Endothelial cell of umbilical vein (primary cell): ENCODE measurements around the gene CLDN9. TPM values are rescaled to one million over a fixed set of nuclear protein-coding genes. Genes with fewer than 3 reads are reported as not detected.

Source experiments
- BruUV-seq: library from RNA; stranded (reverse); fragments of 400-500 nt; replicated peaks from 2 replicates; lab custom pipeline; 2021; lab: Mats Ljungman, UMichigan
- CTCF ChIA-PET: fragments of 300-600, 350-600 bp; sonication (Branson Sonifier 250); formaldehyde crosslinking; loops from one replicate; lab custom pipeline; 2021; ENCODE audit warnings: antibody characterized with exemption, inconsistent platforms; lab: Charles Lee
- POLR2A ChIA-PET: fragments of 300-600, 350-600 bp; sonication (Branson Sonifier 250); formaldehyde crosslinking; loops from one replicate; lab custom pipeline; 2021; ENCODE audit warnings: antibody characterized with exemption, inconsistent platforms; lab: Charles Lee
- DNase-seq: peaks from one replicate; pipeline ENCODE4 v3.0.0-alpha.2; 2011; ENCODE audit warnings: low read depth, low spot score
- FAIRE-seq: peaks from 2 replicates; lab custom pipeline; 2011; peaks lifted over from hg19 to GRCh38; lab: Jason Lieb, UNC
- H2AFZ ChIP-seq: 2 replicates; pipeline ENCODE4 v1.6.0; 2012; ENCODE audit warnings: low read depth, low read length, control low read depth, inconsistent platforms
- H3K27ac ChIP-seq: 2 replicates; pipeline ENCODE4 v1.5.1; 2011; ENCODE audit warnings: low read depth, mild to moderate bottlenecking, control low read depth, low read length, moderate library complexity; ENCODE audit not compliant: insufficient read depth
- H3K27me3 ChIP-seq, 2 experiments: 2 replicates each; pipeline versions ENCODE4 v1.6.0 to v1.6.1; 2011; ENCODE audit warnings: low read length in 2 of 2, mixed read lengths in 1 of 2; ENCODE audit not compliant: control insufficient read depth in 2 of 2, insufficient read depth in 2 of 2
- H3K36me3 ChIP-seq, 2 experiments: 2 replicates in 1 of 2; 3 replicates in 1 of 2; pipeline ENCODE4 v1.5.1; 2011; ENCODE audit warnings: low read length in 2 of 2, mild to moderate bottlenecking in 1 of 2, moderate library complexity in 1 of 2; ENCODE audit not compliant: control insufficient read depth in 2 of 2, insufficient read depth in 2 of 2; ENCODE audit errors: extremely low read depth in 1 of 2
- H3K4me1 ChIP-seq: 3 replicates; pipeline ENCODE4 v1.5.1; 2011; ENCODE audit warnings: mild to moderate bottlenecking, low read length; ENCODE audit not compliant: control insufficient read depth, insufficient read depth; ENCODE audit errors: extremely low read depth
- H3K4me2 ChIP-seq: 2 replicates; pipeline ENCODE4 v1.6.1; 2011; ENCODE audit warnings: low read length, control low read depth, mixed read lengths; ENCODE audit not compliant: insufficient read depth
- H3K4me3 ChIP-seq, 3 experiments: fragments of 200-600 bp in 1 of 3; sonication (generic), shearing (Covaris generic) in 1 of 3; replicated peaks in 1 of 3; 2 replicates each; pipeline ENCODE4 v1.5.1; 2011 to 2016; ENCODE audit warnings: control low read depth in 3 of 3, low read length in 3 of 3, mild to moderate bottlenecking in 2 of 3, inconsistent platforms in 1 of 3, low read depth in 1 of 3, moderate library complexity in 1 of 3; ENCODE audit not compliant: insufficient read depth in 1 of 3
- H3K79me2 ChIP-seq: 2 replicates; pipeline ENCODE4 v1.6.0; 2012; ENCODE audit warnings: low read length, inconsistent platforms; ENCODE audit not compliant: control insufficient read depth, insufficient read depth
- H3K9ac ChIP-seq: replicated peaks from 2 replicates; pipeline ENCODE3; 2011; ENCODE audit warnings: low read length, control low read depth; ENCODE audit not compliant: insufficient read depth; ENCODE audit errors: extremely low read depth
- H3K9me1 ChIP-seq: replicated peaks from 3 replicates; pipeline ENCODE4 v1.6.0; 2011; ENCODE audit warnings: mild to moderate bottlenecking, low read length; ENCODE audit not compliant: control insufficient read depth, insufficient read depth; ENCODE audit errors: extremely low read depth
- H3K9me3 ChIP-seq: replicated peaks from 2 replicates; pipeline ENCODE4 v1.5.1; 2012; ENCODE audit warnings: low read length, inconsistent platforms; ENCODE audit not compliant: control insufficient read depth, insufficient read depth
- H4K20me1 ChIP-seq: replicated peaks from 2 replicates; pipeline ENCODE3; 2011; ENCODE audit warnings: mild to moderate bottlenecking, low read length; ENCODE audit not compliant: control insufficient read depth, insufficient read depth; ENCODE audit errors: extremely low read depth
- EZH2 ChIP-seq: IDR thresholded peaks from 2 replicates; pipeline ENCODE4 v1.6.1; 2012; ENCODE audit warnings: borderline replicate concordance, low read depth, mild to moderate bottlenecking, moderate library complexity, low read length, inconsistent platforms; ENCODE audit not compliant: severe bottlenecking
- FOS ChIP-seq: IDR thresholded peaks from 2 replicates; pipeline ENCODE4 v1.6.1; 2011; ENCODE audit warnings: mild to moderate bottlenecking, low read length, moderate library complexity, borderline replicate concordance; ENCODE audit not compliant: insufficient read depth
- GATA2 ChIP-seq: IDR thresholded peaks from 2 replicates; pipeline ENCODE4 v1.7.0; 2011; ENCODE audit warnings: low read depth, mild to moderate bottlenecking, moderate library complexity, mixed read lengths, low read length; ENCODE audit not compliant: insufficient read length, insufficient read depth
- JUN ChIP-seq: IDR thresholded peaks from 2 replicates; pipeline ENCODE4 v1.6.1; 2011; ENCODE audit warnings: borderline replicate concordance, low read depth; ENCODE audit not compliant: insufficient read length, insufficient read depth
- MAX ChIP-seq: IDR thresholded peaks from 2 replicates; pipeline ENCODE4 v1.6.1; 2011; ENCODE audit not compliant: insufficient read depth, insufficient read length
- MYC ChIP-seq: IDR thresholded peaks from one replicate; pipeline ENCODE4 v1.6.1; 2011; ENCODE audit warnings: mild to moderate bottlenecking, low read depth, low read length
- POLR2A ChIP-seq: IDR thresholded peaks from 2 replicates; pipeline ENCODE4 v1.6.1; 2012; ENCODE audit warnings: low read depth, mild to moderate bottlenecking, control low read depth, low read length
- POLR2AphosphoS5 ChIP-seq: IDR thresholded peaks from 2 replicates; pipeline ENCODE4 v1.6.1; 2012; ENCODE audit warnings: low read depth, mild to moderate bottlenecking, control low read depth, low read length, moderate library complexity; ENCODE audit not compliant: insufficient read depth
- dilution Hi-C: fragments of 300-500 bp; cut with MboI; formaldehyde crosslinking; loops from one replicate; pipeline ENCODE4 v1.15.0; 2019; ENCODE audit warnings: low sequenced_read_pairs; ENCODE audit not compliant: extremely low pct_ligation_motif_present
- intact Hi-C: fragments of 100-400 bp; cut with micrococcal nuclease; formaldehyde crosslinking; loops from one replicate; pipeline ENCODE4 v1.10.0; 2022
- polyA plus RNA-seq, 4 experiments: library from polyadenylated mRNA; depleted of rRNA in 3 of 4; stranded (reverse) in 3 of 4; unstranded in 1 of 4; fragments of >200 nt; gene quantifications; 2 replicates each; pipeline versions ENCODE4 v1.2.1 to v1.2.3, GENCODE V29; 2011 to 2012; ENCODE audit warnings: missing spikeins in 1 of 4
- total RNA-seq: library from RNA; stranded (reverse); gene quantifications from 2 replicates; pipeline ENCODE4 v1.2.3, GENCODE V29; 2021
- TF ChIP-seq, protein P1 (sequence below), 2 donors: IDR thresholded peaks; 1 replicate in 1 of 2; 2 replicates in 1 of 2; pipeline ENCODE4 v1.5.1; 2011; ENCODE audit warnings: low read length in 2 of 2, mild to moderate bottlenecking in 2 of 2, moderate library complexity in 2 of 2, control low read depth in 1 of 2, inconsistent platforms in 1 of 2, low read depth in 1 of 2; ENCODE audit not compliant: insufficient read depth in 1 of 2; ENCODE audit errors: extremely low read depth in 1 of 2

Gene CLDN9
- total and polyA plus RNA-seq, 2 donors (not counting 3 experiments of a cell fraction or from before 2014, with no cell fraction given), result 0.06 TPM; not detected in 1

DNA sequence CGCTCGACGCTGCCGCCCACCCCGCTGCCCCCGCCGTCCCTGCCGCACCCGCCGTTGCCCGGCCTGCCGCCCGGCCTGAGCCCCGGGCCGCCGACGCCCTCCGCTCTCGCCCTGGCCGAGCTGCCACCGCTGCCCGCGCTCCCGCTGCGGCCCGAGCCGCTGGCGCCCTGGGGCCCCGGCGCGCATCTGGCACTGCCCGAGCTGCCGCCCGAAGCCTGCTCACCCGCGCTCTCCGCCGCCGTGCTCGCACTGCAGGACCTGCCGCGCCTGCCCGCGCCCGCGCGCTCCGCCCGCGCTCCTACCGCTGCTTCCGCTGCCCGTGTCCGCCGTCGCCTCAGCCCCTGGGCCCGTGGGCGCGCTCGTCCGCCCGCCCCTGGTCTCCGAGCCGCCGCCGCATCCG lies 8.4 kb upstream of the CLDN9 start:
- Histone ChIP-seq H3K4me1 (peaks cover 16% of the 10 kb centered on the region), H3K79me2 (no peaks in the 10 kb centered on the region), H3K9me1 (no peaks in the 10 kb centered on the region), H3K4me2 (no peak overlapping the region), H2AFZ (no peak overlapping the region), H3K27ac (no peak overlapping the region), H3K4me3 (no peak overlapping the region), H3K9ac (no peak overlapping the region), H4K20me1 (no peaks in the 10 kb centered on the region), H3K27me3 (no peaks in the 10 kb centered on the region), H3K36me3 (no peaks in the 10 kb centered on the region), H3K9me3 (no peaks in the 10 kb centered on the region)
- dilution Hi-C loops, result no loop called here
- DNase-seq, result no peak
- intact Hi-C loops, result loop anchor here (1.0 kb wide), 1 partner anchor 16 kb away; the partner anchor contains the start of gene TNFRSF12A
- TF ChIP-seq GATA2 (no peak), POLR2AphosphoS5 (no peak)
- FAIRE-seq, result no peak
- CTCF ChIA-PET, result interaction anchor here (0.7 to 3.6 kb wide), 7 partner anchors 12 to 54 kb away, joined by 3 to 97 read pairs (median 9); partner anchors contain the start of genes HCFC1R1, THOC6 and TNFRSF12A
- BruUV-seq, result no TSS peak
- POLR2A ChIA-PET, result interaction anchor here (0.7 to 2.1 kb wide), 3 partner anchors 16 to 140 kb away, joined by 3 to 16 read pairs (median 5); partner anchors contain the start of gene TNFRSF12A

GRCh38 chr16:3004781-3005284 lies 7.9 kb upstream of the CLDN9 start:
- Histone ChIP-seq H3K79me2 (no peaks in the 10 kb centered on the region), H3K9ac (no peak overlapping the region), H3K4me1 (peaks cover 16% of the 10 kb centered on the region), H3K27me3 (no peaks in the 10 kb centered on the region), H3K36me3 (no peaks in the 10 kb centered on the region), H2AFZ (peak overlapping the region; percentile 42), H3K4me3 (peak overlapping the region in 1 of 3 experiments; percentile 10), H3K4me2 (peak overlapping the region; percentile 60), H3K27ac (no peak overlapping the region), H3K9me3 (no peaks in the 10 kb centered on the region), H3K9me1 (no peaks in the 10 kb centered on the region), H4K20me1 (no peaks in the 10 kb centered on the region)
- FAIRE-seq (no peak), DNase-seq (no peak)
- ChIA-PET CTCF (interaction anchor here (3.3 to 3.6 kb wide), 2 partner anchors 15 to 25 kb away, joined by 13 to 97 read pairs; partner anchors contain the start of gene TNFRSF12A), POLR2A (interaction anchor here (2.1 kb wide), 1 partner anchor 16 kb away, joined by 16 read pairs; the partner anchor contains the start of gene TNFRSF12A)
- intact Hi-C loops, result loop anchor here (1.0 kb wide), 1 partner anchor 15 kb away; the partner anchor contains the start of gene TNFRSF12A
- dilution Hi-C loops, result no loop called here
- BruUV-seq, result no TSS peak
- TF ChIP-seq MYC, result no peak
- TF ChIP-seq EZH2, result no peak
- no peak for TF ChIP-seq POLR2A
- TF ChIP-seq GATA2, result no peak
- TF ChIP-seq FOS, result no peak
- TF ChIP-seq MAX, result no peak
- TF ChIP-seq POLR2AphosphoS5, result no peak
- TF ChIP-seq, protein P1, sequence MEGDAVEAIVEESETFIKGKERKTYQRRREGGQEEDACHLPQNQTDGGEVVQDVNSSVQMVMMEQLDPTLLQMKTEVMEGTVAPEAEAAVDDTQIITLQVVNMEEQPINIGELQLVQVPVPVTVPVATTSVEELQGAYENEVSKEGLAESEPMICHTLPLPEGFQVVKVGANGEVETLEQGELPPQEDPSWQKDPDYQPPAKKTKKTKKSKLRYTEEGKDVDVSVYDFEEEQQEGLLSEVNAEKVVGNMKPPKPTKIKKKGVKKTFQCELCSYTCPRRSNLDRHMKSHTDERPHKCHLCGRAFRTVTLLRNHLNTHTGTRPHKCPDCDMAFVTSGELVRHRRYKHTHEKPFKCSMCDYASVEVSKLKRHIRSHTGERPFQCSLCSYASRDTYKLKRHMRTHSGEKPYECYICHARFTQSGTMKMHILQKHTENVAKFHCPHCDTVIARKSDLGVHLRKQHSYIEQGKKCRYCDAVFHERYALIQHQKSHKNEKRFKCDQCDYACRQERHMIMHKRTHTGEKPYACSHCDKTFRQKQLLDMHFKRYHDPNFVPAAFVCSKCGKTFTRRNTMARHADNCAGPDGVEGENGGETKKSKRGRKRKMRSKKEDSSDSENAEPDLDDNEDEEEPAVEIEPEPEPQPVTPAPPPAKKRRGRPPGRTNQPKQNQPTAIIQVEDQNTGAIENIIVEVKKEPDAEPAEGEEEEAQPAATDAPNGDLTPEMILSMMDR (IDR thresholded peaks at IDR 0.05; ENCODE audit: extremely low read depth in 1 of 2, insufficient read depth in 1 of 2, low read depth in 1 of 2, low read length in 2 of 2), result no peak
- TF ChIP-seq JUN, result no peak
